Nephron progenitor cell (in vitro differentiated cells): Measurements from ENCODE around the gene GPC3.

Source experiments
- DNase-seq: peaks from one replicate; pipeline ENCODE4 v3.0.0; 2021
- H3K27ac Mint-ChIP-seq: 2 replicates; pipeline ENCODE4 v1.8.0; 2021; ENCODE audit warnings: mild to moderate bottlenecking, moderate library complexity, mixed read lengths
- H3K27me3 Mint-ChIP-seq: 2 replicates; pipeline ENCODE4 v1.8.0; 2021; ENCODE audit warnings: mild to moderate bottlenecking, low read depth, mixed read lengths; ENCODE audit not compliant: poor library complexity
- H3K36me3 Mint-ChIP-seq: 2 replicates; pipeline ENCODE4 v1.8.0; 2021; ENCODE audit warnings: low read depth, mixed read lengths
- H3K4me1 Mint-ChIP-seq: 2 replicates; pipeline ENCODE4 v1.8.0; 2021; ENCODE audit warnings: mixed read lengths
- H3K4me3 Mint-ChIP-seq: 2 replicates; pipeline ENCODE4 v1.8.0; 2021; ENCODE audit warnings: mild to moderate bottlenecking, moderate library complexity, mixed read lengths
- H3K9me3 Mint-ChIP-seq: 2 replicates; pipeline ENCODE4 v1.8.0; 2021; ENCODE audit warnings: mild to moderate bottlenecking, moderate library complexity, mixed read lengths
- CTCF ChIP-seq: fragments of 200-600 bp; sonication (generic); IDR thresholded peaks from 2 replicates; pipeline ENCODE4 v1.5.0; 2021; ENCODE audit warnings: antibody characterized with exemption

The GPC3 gene

GRCh38 chrX:133555782-133556458 lies 429.5 kb downstream of the GPC3 start:
- H3K27me3 Mint-ChIP-seq, result no peaks in the 10 kb centered on the region
- no peak overlapping the region for H3K4me3 Mint-ChIP-seq
- no peak overlapping the region for H3K27ac Mint-ChIP-seq
- TF ChIP-seq CTCF, result no peak
- H3K36me3 Mint-ChIP-seq, result peaks cover 18% of the 10 kb centered on the region
- H3K4me1 Mint-ChIP-seq, result no peaks in the 10 kb centered on the region
- peaks cover 16% of the 10 kb centered on the region for H3K9me3 Mint-ChIP-seq
- DNase-seq, result no peak

GRCh38 chrX:133550665-133551485 lies 434.5 kb downstream of the GPC3 start:
- peaks cover 28% of the 10 kb centered on the region for H3K9me3 Mint-ChIP-seq
- no peak overlapping the region for H3K4me3 Mint-ChIP-seq
- H3K27ac Mint-ChIP-seq, result no peak overlapping the region
- no peaks in the 10 kb centered on the region for H3K27me3 Mint-ChIP-seq
- H3K36me3 Mint-ChIP-seq, result peaks cover 47% of the 10 kb centered on the region
- no peak for TF ChIP-seq CTCF
- H3K4me1 Mint-ChIP-seq, result peaks cover 16% of the 10 kb centered on the region
- no peak for DNase-seq

- Mint-ChIP-seq H3K4me1 (peaks cover 16% of the 10 kb centered on the region), H3K36me3 (peaks cover 47% of the 10 kb centered on the region), H3K27me3 (no peaks in the 10 kb centered on the region), H3K9me3 (peaks cover 25% of the 10 kb centered on the region), H3K27ac (no peak overlapping the region), H3K4me3 (no peak overlapping the region)
- DNase-seq, result no peak
- no peak for TF ChIP-seq CTCF
Measured at GRCh38 chrX:133549295-133549933, 436.0 kb downstream of the GPC3 start.

- no peak for DNase-seq
- H3K27me3 Mint-ChIP-seq, result no peaks in the 10 kb centered on the region
- H3K9me3 Mint-ChIP-seq, result peaks cover 24% of the 10 kb centered on the region
- H3K27ac Mint-ChIP-seq, result no peak overlapping the region
- H3K4me3 Mint-ChIP-seq, result no peak overlapping the region
- peaks cover 32% of the 10 kb centered on the region for H3K4me1 Mint-ChIP-seq
- no peak for TF ChIP-seq CTCF
- peaks cover 46% of the 10 kb centered on the region for H3K36me3 Mint-ChIP-seq
Measured at GRCh38 chrX:133546441-133546840, 439.0 kb downstream of the GPC3 start.

DNA sequence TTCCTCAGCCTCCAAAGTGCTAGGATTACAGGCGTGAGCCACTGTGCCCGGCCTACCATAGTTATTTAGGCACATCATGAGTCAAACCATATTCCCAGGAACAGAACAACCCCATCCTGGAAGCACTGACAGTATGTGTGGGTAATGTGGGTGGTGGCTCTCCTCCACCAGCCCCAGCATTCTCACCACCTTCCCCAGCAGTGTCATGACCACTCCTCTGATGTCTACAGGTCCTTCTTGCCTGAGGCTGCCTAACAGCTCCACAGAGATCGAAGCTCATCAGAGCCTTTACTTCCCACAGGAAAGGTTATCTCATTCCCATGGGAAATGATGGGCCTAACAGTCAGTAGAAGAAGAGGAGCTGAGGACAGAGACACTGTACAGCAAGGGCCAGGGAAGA lies 440.6 kb downstream of the GPC3 start:
- Mint-ChIP-seq H3K9me3 (peaks cover 24% of the 10 kb centered on the region), H3K4me3 (no peak overlapping the region), H3K36me3 (peaks cover 41% of the 10 kb centered on the region), H3K4me1 (peaks cover 39% of the 10 kb centered on the region), H3K27ac (no peak overlapping the region), H3K27me3 (no peaks in the 10 kb centered on the region)
- no peak for TF ChIP-seq CTCF
- no peak for DNase-seq
